B cell (primary cell): ENCODE data around the gene MAGEB3.

Source experiments
- CTCF ChIP-seq: fragments of 200-600 bp; IDR thresholded peaks from one replicate; pipeline ENCODE4 v1.8.0; 2022; ENCODE audit warnings: antibody characterized with exemption, mild to moderate bottlenecking
- EZH2 ChIP-seq: IDR thresholded peaks from 2 replicates; pipeline ENCODE4 v1.6.1; 2012; ENCODE audit warnings: borderline replicate concordance, low read depth, mild to moderate bottlenecking, moderate library complexity, low read length; ENCODE audit not compliant: insufficient read depth, poor library complexity, severe bottlenecking

GRCh38 chrX:30275498-30275897 is 45.0 kb downstream of the MAGEB3 start:
- TF ChIP-seq CTCF (no peak), EZH2 (no peak)
